ENCODE results near the gene FANCI. TPM values are rescaled to one million over a fixed set of nuclear protein-coding genes. Genes with fewer than 3 reads are reported as not detected.

Gene FANCI
- total RNA-seq, 1 donor from 2014 or later: 11.3 TPM

DNA sequence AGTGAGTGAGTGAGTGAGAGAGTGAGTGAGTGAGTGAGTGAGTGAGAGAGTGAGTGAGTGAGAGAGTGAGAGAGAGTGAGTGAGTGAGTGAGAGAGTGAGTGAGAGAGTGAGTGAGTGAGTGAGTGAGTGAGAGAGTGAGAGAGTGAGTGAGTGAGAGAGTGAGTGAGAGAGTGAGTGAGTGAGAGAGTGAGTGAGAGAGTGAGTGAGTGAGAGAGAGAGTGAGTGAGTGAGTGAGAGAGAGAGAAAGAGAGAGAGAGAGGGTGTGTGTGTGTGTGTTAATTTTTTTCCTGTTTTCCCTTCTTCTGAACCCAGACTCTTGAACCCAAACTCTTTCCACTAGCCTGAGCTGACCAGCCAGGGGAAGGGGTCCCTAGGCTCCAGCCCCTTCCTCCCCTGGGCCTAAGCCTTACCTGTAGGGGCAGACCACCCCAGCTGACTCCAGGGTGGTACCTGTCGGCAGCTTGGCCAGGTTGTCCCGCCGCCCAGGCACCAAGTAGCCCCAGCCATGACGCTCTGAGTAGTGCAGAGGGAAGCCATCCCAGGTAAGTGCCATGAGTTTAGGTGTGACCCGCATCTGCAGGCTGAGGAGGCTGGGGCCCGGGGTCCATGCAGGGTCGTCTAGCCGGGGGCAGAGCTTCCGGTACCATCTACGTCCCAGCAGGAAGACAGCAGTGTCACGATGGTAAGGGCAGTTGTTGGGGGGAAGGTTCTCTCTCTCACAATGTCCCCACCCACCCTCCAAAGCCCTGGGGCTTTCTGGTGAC, 81.4 kb downstream of the FANCI start:
- peaks cover 53% of the 10 kb centered on the region for H3K36me3 Mint-ChIP-seq (ENCODE audit: unreplicated experiment)
- H3K27ac Mint-ChIP-seq (ENCODE audit: unreplicated experiment): no peak overlapping the region
- TF ChIP-seq, protein P1, sequence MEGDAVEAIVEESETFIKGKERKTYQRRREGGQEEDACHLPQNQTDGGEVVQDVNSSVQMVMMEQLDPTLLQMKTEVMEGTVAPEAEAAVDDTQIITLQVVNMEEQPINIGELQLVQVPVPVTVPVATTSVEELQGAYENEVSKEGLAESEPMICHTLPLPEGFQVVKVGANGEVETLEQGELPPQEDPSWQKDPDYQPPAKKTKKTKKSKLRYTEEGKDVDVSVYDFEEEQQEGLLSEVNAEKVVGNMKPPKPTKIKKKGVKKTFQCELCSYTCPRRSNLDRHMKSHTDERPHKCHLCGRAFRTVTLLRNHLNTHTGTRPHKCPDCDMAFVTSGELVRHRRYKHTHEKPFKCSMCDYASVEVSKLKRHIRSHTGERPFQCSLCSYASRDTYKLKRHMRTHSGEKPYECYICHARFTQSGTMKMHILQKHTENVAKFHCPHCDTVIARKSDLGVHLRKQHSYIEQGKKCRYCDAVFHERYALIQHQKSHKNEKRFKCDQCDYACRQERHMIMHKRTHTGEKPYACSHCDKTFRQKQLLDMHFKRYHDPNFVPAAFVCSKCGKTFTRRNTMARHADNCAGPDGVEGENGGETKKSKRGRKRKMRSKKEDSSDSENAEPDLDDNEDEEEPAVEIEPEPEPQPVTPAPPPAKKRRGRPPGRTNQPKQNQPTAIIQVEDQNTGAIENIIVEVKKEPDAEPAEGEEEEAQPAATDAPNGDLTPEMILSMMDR (IDR thresholded peaks at IDR 0.05): no peak
- H3K4me3 Mint-ChIP-seq (ENCODE audit: unreplicated experiment): no peak overlapping the region
- no peaks in the 10 kb centered on the region for H3K27me3 Mint-ChIP-seq (ENCODE audit: unreplicated experiment)
- H3K4me1 Mint-ChIP-seq (ENCODE audit: unreplicated experiment): no peaks in the 10 kb centered on the region
- DNase-seq (ENCODE audit: extremely low spot score, unreplicated experiment): no peak
- no peaks in the 10 kb centered on the region for H3K9me3 Mint-ChIP-seq (ENCODE audit: unreplicated experiment)

- TF ChIP-seq, protein P1 (IDR thresholded peaks at IDR 0.05): no peak
- Mint-ChIP-seq H3K4me3 (ENCODE audit: unreplicated experiment) (no peak overlapping the region), H3K36me3 (ENCODE audit: unreplicated experiment) (peaks cover 51% of the 10 kb centered on the region), H3K27ac (ENCODE audit: unreplicated experiment) (no peak overlapping the region), H3K4me1 (ENCODE audit: unreplicated experiment) (peaks cover 6% of the 10 kb centered on the region), H3K27me3 (ENCODE audit: unreplicated experiment) (no peaks in the 10 kb centered on the region), H3K9me3 (ENCODE audit: unreplicated experiment) (no peaks in the 10 kb centered on the region)
- peak; percentile 67 for DNase-seq (ENCODE audit: extremely low spot score, unreplicated experiment)
These were observed 82.5 kb downstream of the FANCI start for GRCh38 chr15:89326316-89326715.

DNA sequence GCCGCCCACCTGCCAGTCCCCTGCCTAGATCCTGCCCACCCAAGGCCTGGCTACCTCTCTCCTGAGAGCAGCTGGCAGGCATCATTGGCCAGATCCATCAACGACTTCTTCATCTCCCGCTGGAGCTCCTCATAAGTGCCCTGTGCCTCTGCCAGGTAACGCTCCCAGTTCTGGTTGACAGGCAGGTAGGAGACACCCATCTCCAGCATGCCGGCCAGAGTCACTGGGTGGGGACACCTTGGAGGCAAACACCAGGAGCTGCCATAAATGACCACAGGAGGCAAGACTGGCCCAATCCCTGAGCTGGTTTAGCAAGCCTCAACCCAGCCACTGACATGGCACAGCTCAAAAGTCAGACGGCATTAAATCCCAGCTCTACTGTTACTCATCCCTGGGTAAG, 83.3 kb downstream of the FANCI start:
- Mint-ChIP-seq H3K27me3 (ENCODE audit: unreplicated experiment) (no peaks in the 10 kb centered on the region), H3K36me3 (ENCODE audit: unreplicated experiment) (peaks cover 53% of the 10 kb centered on the region), H3K4me3 (ENCODE audit: unreplicated experiment) (no peak overlapping the region), H3K27ac (ENCODE audit: unreplicated experiment) (no peak overlapping the region), H3K4me1 (ENCODE audit: unreplicated experiment) (peaks cover 14% of the 10 kb centered on the region), H3K9me3 (ENCODE audit: unreplicated experiment) (no peaks in the 10 kb centered on the region)
- DNase-seq (ENCODE audit: extremely low spot score, unreplicated experiment): no peak
- TF ChIP-seq, protein P1 (IDR thresholded peaks at IDR 0.05): no peak

- TF ChIP-seq, protein P1 (IDR thresholded peaks at IDR 0.05): no peak
- H3K9me3 Mint-ChIP-seq (ENCODE audit: unreplicated experiment): no peaks in the 10 kb centered on the region
- peaks cover 49% of the 10 kb centered on the region for H3K36me3 Mint-ChIP-seq (ENCODE audit: unreplicated experiment)
- H3K27ac Mint-ChIP-seq (ENCODE audit: unreplicated experiment): no peak overlapping the region
- no peaks in the 10 kb centered on the region for H3K27me3 Mint-ChIP-seq (ENCODE audit: unreplicated experiment)
- peaks cover 21% of the 10 kb centered on the region for H3K4me1 Mint-ChIP-seq (ENCODE audit: unreplicated experiment)
- H3K4me3 Mint-ChIP-seq (ENCODE audit: unreplicated experiment): no peak overlapping the region
- no peak for DNase-seq (ENCODE audit: extremely low spot score, unreplicated experiment)
These were observed 84.8 kb downstream of the FANCI start for GRCh38 chr15:89328398-89329254.

Measured in osteocyte (in vitro differentiated cells).